Central memory CD8-positive, alpha-beta T cell (primary cell): ENCODE results near the gene RB1.

Source experiments
- ATAC-seq: fragments of 150-1000 bp; cut with Tn5 transposase; replicated peaks from 2 replicates; pipeline ENCODE4 v1.10.0; 2022; ENCODE audit warnings: mild to moderate bottlenecking, moderate FRiP score, moderate number of reproducible peaks; ENCODE audit not compliant: poor library complexity, severe bottlenecking; ENCODE audit errors: extremely low read depth
- DNase-seq, 2 donors: peaks; one replicate each; pipeline ENCODE4 v3.0.0; 2021; ENCODE audit warnings: low spot score in 2 of 2
- H3K27ac Mint-ChIP-seq: one replicate; pipeline ENCODE4 v1.8.0; 2022; ENCODE audit warnings: low read depth, mild to moderate bottlenecking, moderate library complexity, mixed read lengths
- H3K27me3 Mint-ChIP-seq: one replicate; pipeline ENCODE4 v1.8.0; 2022; ENCODE audit warnings: mixed read lengths
- H3K36me3 Mint-ChIP-seq: one replicate; pipeline ENCODE4 v1.8.0; 2022; ENCODE audit warnings: mild to moderate bottlenecking, moderate library complexity, mixed read lengths; ENCODE audit not compliant: insufficient read depth
- H3K4me1 Mint-ChIP-seq: one replicate; pipeline ENCODE4 v1.8.0; 2022; ENCODE audit warnings: mixed read lengths
- H3K4me3 Mint-ChIP-seq: one replicate; pipeline ENCODE4 v1.8.0; 2022; ENCODE audit warnings: mild to moderate bottlenecking, moderate library complexity, mixed read lengths
- H3K9me3 Mint-ChIP-seq: one replicate; pipeline ENCODE4 v1.8.0; 2022; ENCODE audit warnings: mixed read lengths

RB1 gene

GRCh38 chr13:48386816-48387215 is 83.3 kb downstream of the RB1 start:
- H3K4me1 Mint-ChIP-seq: peaks cover 21% of the 10 kb centered on the region
- H3K27me3 Mint-ChIP-seq: no peaks in the 10 kb centered on the region
- peaks cover 9% of the 10 kb centered on the region for H3K36me3 Mint-ChIP-seq
- no peak overlapping the region for H3K27ac Mint-ChIP-seq
- no peak overlapping the region for H3K4me3 Mint-ChIP-seq
- H3K9me3 Mint-ChIP-seq: no peaks in the 10 kb centered on the region
- DNase-seq (no peak), ATAC-seq (no peak)

DNA sequence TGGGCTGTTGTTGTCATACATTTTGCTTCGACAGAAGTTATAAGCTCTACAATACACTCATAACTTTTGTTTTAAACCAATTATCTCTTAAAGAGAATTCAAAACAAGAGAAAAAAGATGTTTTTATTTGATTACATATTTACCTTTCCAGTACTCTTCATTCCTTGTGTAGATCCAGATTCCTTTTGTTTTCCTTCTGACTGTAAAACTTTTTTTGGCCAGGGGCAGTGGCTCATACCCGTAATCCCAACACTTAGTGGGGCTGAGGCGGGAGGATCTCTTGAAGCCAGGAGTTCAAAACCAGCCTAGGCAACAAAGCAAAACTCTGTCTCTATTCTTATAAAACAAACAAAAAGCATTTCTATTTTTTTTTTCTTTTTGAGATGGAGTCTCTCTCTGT is 87.7 kb downstream of the RB1 start:
- Mint-ChIP-seq H3K9me3 (no peaks in the 10 kb centered on the region), H3K4me3 (no peak overlapping the region), H3K27ac (no peak overlapping the region), H3K27me3 (no peaks in the 10 kb centered on the region), H3K4me1 (peaks cover 21% of the 10 kb centered on the region), H3K36me3 (peaks cover 2% of the 10 kb centered on the region)
- no peak for ATAC-seq
- no peak for DNase-seq

DNA sequence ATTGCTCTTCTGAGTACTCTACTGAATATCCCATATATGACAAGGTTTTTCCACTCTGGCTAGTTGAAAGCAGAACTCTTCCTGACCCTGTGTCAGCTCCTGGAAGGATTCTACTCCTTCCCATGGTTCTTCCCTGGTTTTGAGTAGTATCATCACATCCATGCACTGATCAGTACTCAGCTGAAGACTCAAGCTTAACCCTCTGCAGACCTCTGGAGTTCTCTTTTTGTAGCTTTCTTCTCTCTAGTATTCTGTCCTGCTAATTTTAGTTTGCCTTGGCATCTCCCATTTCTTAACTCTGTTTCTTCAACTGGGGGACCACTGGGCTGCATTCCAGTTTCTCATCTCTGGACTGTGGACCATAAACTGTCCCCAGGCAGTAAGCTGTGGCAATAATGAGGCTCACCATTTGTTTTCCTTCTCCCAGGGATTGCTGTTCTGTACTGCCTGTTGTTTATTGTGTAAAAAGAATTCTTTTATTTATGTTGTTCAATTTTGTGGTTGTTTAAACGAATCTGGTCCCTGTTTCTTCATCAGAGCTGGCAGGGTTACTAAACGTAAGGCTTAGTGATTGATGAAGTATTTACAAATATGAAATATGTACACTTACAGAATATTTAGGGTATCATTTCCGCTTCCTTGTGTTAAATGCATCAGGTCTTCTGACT is 89.6 kb downstream of the RB1 start:
- peaks cover 2% of the 10 kb centered on the region for H3K36me3 Mint-ChIP-seq
- no peaks in the 10 kb centered on the region for H3K9me3 Mint-ChIP-seq
- H3K27ac Mint-ChIP-seq: peak overlapping the region; percentile 47
- H3K4me3 Mint-ChIP-seq: no peak overlapping the region
- peaks cover 27% of the 10 kb centered on the region for H3K4me1 Mint-ChIP-seq
- no peaks in the 10 kb centered on the region for H3K27me3 Mint-ChIP-seq
- no peak for DNase-seq
- ATAC-seq: no peak

DNA sequence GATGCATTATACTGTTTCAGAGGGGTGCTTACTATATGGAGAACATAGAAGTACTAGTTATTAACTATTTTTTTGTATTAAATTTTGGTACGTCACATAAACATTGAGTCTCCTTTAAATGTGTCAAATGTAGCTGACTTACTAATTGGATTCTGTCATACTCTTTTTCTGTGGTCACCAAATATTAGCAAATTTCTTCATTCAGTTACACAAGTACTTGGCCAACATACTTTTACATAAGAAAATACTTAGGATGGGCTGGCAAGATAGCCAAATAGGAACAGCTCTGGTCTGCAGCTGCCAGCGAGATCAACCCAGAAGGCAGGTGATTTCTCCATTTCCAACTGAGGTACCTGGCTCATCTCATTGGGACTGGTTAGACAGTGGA is 90.1 kb downstream of the RB1 start:
- H3K36me3 Mint-ChIP-seq: peaks cover 2% of the 10 kb centered on the region
- no peaks in the 10 kb centered on the region for H3K9me3 Mint-ChIP-seq
- no peaks in the 10 kb centered on the region for H3K27me3 Mint-ChIP-seq
- no peak overlapping the region for H3K4me3 Mint-ChIP-seq
- H3K27ac Mint-ChIP-seq: no peak overlapping the region
- DNase-seq (no peak), ATAC-seq (no peak)
- H3K4me1 Mint-ChIP-seq: peaks cover 23% of the 10 kb centered on the region

- H3K36me3 Mint-ChIP-seq: peaks cover 2% of the 10 kb centered on the region
- DNase-seq (no peak), ATAC-seq (no peak)
- H3K9me3 Mint-ChIP-seq: no peaks in the 10 kb centered on the region
- H3K27ac Mint-ChIP-seq: no peak overlapping the region
- no peaks in the 10 kb centered on the region for H3K27me3 Mint-ChIP-seq
- H3K4me1 Mint-ChIP-seq: peaks cover 35% of the 10 kb centered on the region
- H3K4me3 Mint-ChIP-seq: no peak overlapping the region
These were observed 94.2 kb downstream of the RB1 start for GRCh38 chr13:48397744-48398143.

- no peaks in the 10 kb centered on the region for H3K9me3 Mint-ChIP-seq
- no peaks in the 10 kb centered on the region for H3K27me3 Mint-ChIP-seq
- peaks cover 44% of the 10 kb centered on the region for H3K4me1 Mint-ChIP-seq
- peaks cover 2% of the 10 kb centered on the region for H3K36me3 Mint-ChIP-seq
- ATAC-seq: no peak
- no peak overlapping the region for H3K4me3 Mint-ChIP-seq
- no peak for DNase-seq
- no peak overlapping the region for H3K27ac Mint-ChIP-seq
These were observed 95.0 kb downstream of the RB1 start for GRCh38 chr13:48398450-48399095.

DNA sequence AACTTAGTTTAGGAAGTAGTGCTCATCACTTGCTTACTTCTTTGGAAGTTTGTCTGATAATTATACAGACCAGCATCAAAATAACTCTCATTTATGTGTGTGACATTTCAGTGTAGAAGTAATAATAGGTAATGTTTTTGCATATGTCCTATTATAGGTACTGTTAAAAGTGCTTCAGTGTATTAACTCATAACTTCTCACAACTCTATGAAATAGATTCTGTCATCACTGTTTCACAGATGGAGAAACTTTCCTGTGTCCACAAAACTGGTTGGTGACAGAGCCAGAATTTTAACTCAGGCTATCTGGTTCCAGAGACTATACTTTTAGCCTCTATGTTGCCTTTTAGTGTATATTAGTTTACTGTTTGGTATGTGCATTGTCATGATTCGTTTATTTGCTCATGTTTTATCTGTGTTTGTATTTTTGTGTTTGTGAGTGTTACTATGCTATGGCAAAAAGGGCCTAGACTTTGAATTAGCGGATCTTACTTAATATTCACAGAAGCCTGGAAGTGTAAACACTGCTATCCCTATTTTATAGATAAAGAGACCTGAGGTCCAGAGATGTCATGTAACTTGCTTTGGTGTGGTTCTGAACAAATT is 96.6 kb downstream of the RB1 start:
- DNase-seq (no peak), ATAC-seq (no peak)
- Mint-ChIP-seq H3K9me3 (no peaks in the 10 kb centered on the region), H3K4me1 (peaks cover 53% of the 10 kb centered on the region), H3K27ac (peak overlapping the region; percentile 80), H3K4me3 (no peak overlapping the region), H3K36me3 (peaks cover 2% of the 10 kb centered on the region), H3K27me3 (no peaks in the 10 kb centered on the region)

- DNase-seq (no peak), ATAC-seq (no peak)
- H3K4me3 Mint-ChIP-seq: peak overlapping the region; percentile 22
- peaks cover 53% of the 10 kb centered on the region for H3K4me1 Mint-ChIP-seq
- H3K27ac Mint-ChIP-seq: peak overlapping the region; percentile 80
- no peaks in the 10 kb centered on the region for H3K27me3 Mint-ChIP-seq
- H3K9me3 Mint-ChIP-seq: no peaks in the 10 kb centered on the region
- peaks cover 4% of the 10 kb centered on the region for H3K36me3 Mint-ChIP-seq
These were observed 97.3 kb downstream of the RB1 start for GRCh38 chr13:48400850-48401291.

- ATAC-seq: no peak
- Mint-ChIP-seq H3K36me3 (peaks cover 5% of the 10 kb centered on the region), H3K4me1 (peaks cover 59% of the 10 kb centered on the region), H3K4me3 (no peak overlapping the region), H3K27me3 (no peaks in the 10 kb centered on the region), H3K27ac (peak overlapping the region; percentile 80), H3K9me3 (no peaks in the 10 kb centered on the region)
- no peak for DNase-seq
These were observed 97.9 kb downstream of the RB1 start for GRCh38 chr13:48401480-48401879.

DNA sequence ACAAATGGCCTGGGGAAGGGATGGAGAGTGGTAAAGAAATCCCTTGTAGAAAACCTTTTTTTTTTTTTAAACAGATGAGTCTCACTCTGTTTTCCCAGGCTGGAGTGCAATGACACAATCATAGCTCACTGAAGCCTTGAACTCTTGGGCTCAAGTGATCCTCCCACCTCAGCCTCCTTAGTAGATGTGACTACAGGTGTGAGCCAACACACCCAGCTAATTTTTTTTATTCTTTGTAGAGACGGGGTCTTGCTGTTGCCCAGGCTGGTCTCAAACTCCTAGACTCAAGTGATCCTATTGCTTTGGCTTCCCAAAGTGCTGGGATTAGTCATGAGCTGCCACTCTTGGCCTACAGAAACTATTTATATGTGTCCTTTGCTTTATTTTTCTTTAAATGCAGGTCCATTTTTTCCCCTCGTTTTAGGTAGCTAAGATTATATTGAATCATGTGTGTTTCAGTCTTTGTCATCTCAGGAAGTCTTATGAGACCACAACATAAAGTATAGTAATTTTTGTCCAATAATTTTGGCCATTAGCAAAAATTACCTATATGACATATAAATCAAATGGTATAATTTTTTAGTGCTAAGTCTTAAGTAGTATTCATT is 98.9 kb downstream of the RB1 start:
- DNase-seq: no peak
- Mint-ChIP-seq H3K4me1 (peaks cover 62% of the 10 kb centered on the region), H3K27ac (peak overlapping the region; percentile 88), H3K36me3 (peaks cover 5% of the 10 kb centered on the region), H3K27me3 (no peaks in the 10 kb centered on the region), H3K4me3 (peak overlapping the region; percentile 65), H3K9me3 (no peaks in the 10 kb centered on the region)
- ATAC-seq: no peak

DNA sequence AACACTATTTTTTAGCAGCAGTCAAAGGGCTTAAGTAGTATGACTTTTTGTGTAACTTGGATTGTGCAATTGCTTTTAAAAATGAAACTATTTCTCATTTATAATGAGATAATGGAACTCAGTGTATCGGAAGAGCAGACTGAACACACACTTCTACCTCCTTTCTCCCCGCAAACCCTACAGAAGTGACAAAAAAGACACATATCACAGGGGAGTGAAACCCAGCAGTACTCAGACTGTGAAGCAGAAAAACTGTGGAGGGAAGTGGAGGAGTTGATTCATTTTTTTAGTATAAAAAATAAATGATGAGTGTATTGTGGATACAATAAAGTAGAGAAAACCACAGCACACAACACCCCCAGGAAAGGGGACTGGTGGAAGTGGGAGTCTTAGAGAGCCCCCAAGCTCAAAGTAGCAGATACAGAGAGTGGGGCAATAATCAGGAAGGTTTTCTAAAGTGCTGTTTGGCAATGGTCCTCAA is 99.6 kb downstream of the RB1 start:
- Mint-ChIP-seq H3K36me3 (peaks cover 5% of the 10 kb centered on the region), H3K27ac (peak overlapping the region; percentile 88), H3K27me3 (no peaks in the 10 kb centered on the region), H3K4me3 (peak overlapping the region; percentile 65), H3K9me3 (no peaks in the 10 kb centered on the region), H3K4me1 (peaks cover 65% of the 10 kb centered on the region)
- peak in 1 of 2 donors; percentile 30 for DNase-seq
- ATAC-seq: peak; percentile 98

DNA sequence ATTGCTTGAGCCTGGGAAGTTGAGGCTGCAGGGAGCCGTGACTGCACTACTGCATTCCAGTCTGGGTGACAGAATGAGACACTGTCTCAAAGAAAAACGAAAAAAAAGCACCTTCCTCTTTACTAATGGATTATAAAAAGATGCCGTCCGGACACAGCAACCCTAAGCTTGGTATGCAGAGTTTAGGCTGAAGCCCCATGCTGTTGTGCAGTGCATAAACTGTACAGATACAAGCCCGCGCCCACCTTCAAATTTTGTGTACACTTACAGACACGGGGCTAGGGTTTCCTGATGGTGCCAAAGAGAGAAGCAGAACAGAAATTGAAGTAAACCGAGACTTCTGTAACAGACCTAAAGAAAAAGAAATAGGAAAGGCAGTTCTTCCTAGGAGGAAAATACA is 100.4 kb downstream of the RB1 start:
- Mint-ChIP-seq H3K4me3 (peak overlapping the region; percentile 65), H3K27ac (peak overlapping the region; percentile 88), H3K27me3 (no peaks in the 10 kb centered on the region), H3K9me3 (no peaks in the 10 kb centered on the region), H3K36me3 (peaks cover 5% of the 10 kb centered on the region), H3K4me1 (peaks cover 72% of the 10 kb centered on the region)
- DNase-seq: no peak
- no peak for ATAC-seq
